ENCODE data around the gene SLC25A3.
"Not testable (repeated sequence)": the region's sequence is repeated elsewhere in the genome, so short reads cannot be mapped to it uniquely, and the experiment has no call there.

The SLC25A3 gene

DNA sequence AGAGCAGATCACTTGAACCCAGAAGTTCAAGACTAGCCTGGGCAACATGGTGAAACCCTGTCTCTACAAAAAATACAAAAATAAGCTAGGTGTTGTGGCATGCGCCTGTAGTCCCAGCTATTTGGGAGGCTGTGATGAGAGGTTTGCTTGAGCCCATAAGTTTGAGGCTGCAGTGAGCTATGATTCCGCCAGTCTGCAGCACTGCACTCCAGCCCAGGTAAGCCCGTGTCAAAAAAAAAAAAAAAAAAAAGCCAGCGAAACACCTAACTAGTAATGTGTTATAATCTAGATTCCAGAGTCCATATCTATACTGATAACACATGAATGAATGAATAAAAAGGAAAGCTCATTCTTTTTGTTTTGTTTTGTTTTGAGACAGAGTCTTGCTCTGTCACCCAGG, 18.5 kb upstream of the SLC25A3 start:
- H3K4me1 ChIP-seq (ENCODE audit: control insufficient read depth, insufficient read depth, low read length, poor library complexity, severe bottlenecking): no peaks in the 10 kb centered on the region
- no peak for DNase-seq
- H3K4me3 ChIP-seq (ENCODE audit: insufficient read depth, low read depth, low read length, poor library complexity, severe bottlenecking): no peak overlapping the region
- no peak overlapping the region for H3K27ac ChIP-seq (ENCODE audit: insufficient read depth, low read length, poor library complexity, severe bottlenecking)
- no peaks in the 10 kb centered on the region for H3K9me3 ChIP-seq (ENCODE audit: control insufficient read depth, low read length)
- no peaks in the 10 kb centered on the region for H3K27me3 ChIP-seq (replicated peaks; ENCODE audit: control insufficient read depth, insufficient read depth, low read length, poor library complexity, severe bottlenecking)
- no peaks in the 10 kb centered on the region for H3K36me3 ChIP-seq (ENCODE audit: control insufficient read depth, insufficient read depth, low read length)

- H3K4me1 ChIP-seq (ENCODE audit: control insufficient read depth, insufficient read depth, low read length, poor library complexity, severe bottlenecking); DNase-seq; H3K27ac ChIP-seq (ENCODE audit: insufficient read depth, low read length, poor library complexity, severe bottlenecking); H3K36me3 ChIP-seq (ENCODE audit: control insufficient read depth, insufficient read depth, low read length); H3K4me3 ChIP-seq (ENCODE audit: insufficient read depth, low read depth, low read length, poor library complexity, severe bottlenecking); H3K9me3 ChIP-seq (ENCODE audit: control insufficient read depth, low read length); H3K27me3 ChIP-seq (replicated peaks; ENCODE audit: control insufficient read depth, insufficient read depth, low read length, poor library complexity, severe bottlenecking): not testable (repeated sequence)
Measured at GRCh38 chr12:98576795-98577194, 16.7 kb upstream of the SLC25A3 start.

GRCh38 chr12:98578392-98578791, 15.1 kb upstream of the SLC25A3 start:
- Histone ChIP-seq H3K27ac (ENCODE audit: insufficient read depth, low read length, poor library complexity, severe bottlenecking) (no peak overlapping the region), H3K27me3 (replicated peaks; ENCODE audit: control insufficient read depth, insufficient read depth, low read length, poor library complexity, severe bottlenecking) (no peaks in the 10 kb centered on the region), H3K4me3 (ENCODE audit: insufficient read depth, low read depth, low read length, poor library complexity, severe bottlenecking) (no peak overlapping the region), H3K9me3 (ENCODE audit: control insufficient read depth, low read length) (no peaks in the 10 kb centered on the region), H3K4me1 (ENCODE audit: control insufficient read depth, insufficient read depth, low read length, poor library complexity, severe bottlenecking) (no peaks in the 10 kb centered on the region), H3K36me3 (ENCODE audit: control insufficient read depth, insufficient read depth, low read length) (no peaks in the 10 kb centered on the region)
- DNase-seq: no peak

GRCh38 chr12:98578821-98579220, 14.7 kb upstream of the SLC25A3 start:
- Histone ChIP-seq H3K27me3 (replicated peaks; ENCODE audit: control insufficient read depth, insufficient read depth, low read length, poor library complexity, severe bottlenecking) (no peaks in the 10 kb centered on the region), H3K36me3 (ENCODE audit: control insufficient read depth, insufficient read depth, low read length) (no peaks in the 10 kb centered on the region), H3K27ac (ENCODE audit: insufficient read depth, low read length, poor library complexity, severe bottlenecking) (no peak overlapping the region), H3K9me3 (ENCODE audit: control insufficient read depth, low read length) (no peaks in the 10 kb centered on the region), H3K4me3 (ENCODE audit: insufficient read depth, low read depth, low read length, poor library complexity, severe bottlenecking) (no peak overlapping the region), H3K4me1 (ENCODE audit: control insufficient read depth, insufficient read depth, low read length, poor library complexity, severe bottlenecking) (no peaks in the 10 kb centered on the region)
- no peak for DNase-seq

DNA sequence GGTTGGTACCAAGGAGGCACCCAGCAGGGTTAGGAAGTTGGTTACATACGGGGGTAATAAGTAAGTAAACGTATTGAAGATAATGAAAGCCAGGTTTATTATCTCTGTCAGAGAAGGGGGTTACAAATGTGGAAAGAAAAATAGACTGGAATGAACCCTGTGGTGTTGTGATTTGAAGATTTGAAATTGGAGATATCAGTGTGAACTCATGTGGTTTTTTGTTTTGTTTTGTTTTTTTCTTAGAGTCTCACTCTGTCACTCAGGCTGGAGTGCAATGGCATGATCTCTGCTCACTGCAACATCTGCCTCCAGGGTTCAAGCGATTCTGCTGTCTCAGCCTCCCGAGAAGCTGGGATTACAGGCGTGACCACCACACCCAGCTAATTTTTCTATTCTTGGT, 14.1 kb upstream of the SLC25A3 start:
- no peaks in the 10 kb centered on the region for H3K36me3 ChIP-seq (ENCODE audit: control insufficient read depth, insufficient read depth, low read length)
- no peak overlapping the region for H3K4me3 ChIP-seq (ENCODE audit: insufficient read depth, low read depth, low read length, poor library complexity, severe bottlenecking)
- no peak overlapping the region for H3K27ac ChIP-seq (ENCODE audit: insufficient read depth, low read length, poor library complexity, severe bottlenecking)
- H3K4me1 ChIP-seq (ENCODE audit: control insufficient read depth, insufficient read depth, low read length, poor library complexity, severe bottlenecking): no peaks in the 10 kb centered on the region
- no peaks in the 10 kb centered on the region for H3K27me3 ChIP-seq (replicated peaks; ENCODE audit: control insufficient read depth, insufficient read depth, low read length, poor library complexity, severe bottlenecking)
- no peaks in the 10 kb centered on the region for H3K9me3 ChIP-seq (ENCODE audit: control insufficient read depth, low read length)
- DNase-seq: no peak

GRCh38 chr12:98579835-98580234, 13.7 kb upstream of the SLC25A3 start:
- no peak for DNase-seq
- Histone ChIP-seq H3K9me3 (ENCODE audit: control insufficient read depth, low read length) (no peaks in the 10 kb centered on the region), H3K4me3 (ENCODE audit: insufficient read depth, low read depth, low read length, poor library complexity, severe bottlenecking) (no peak overlapping the region), H3K27ac (ENCODE audit: insufficient read depth, low read length, poor library complexity, severe bottlenecking) (no peak overlapping the region), H3K27me3 (replicated peaks; ENCODE audit: control insufficient read depth, insufficient read depth, low read length, poor library complexity, severe bottlenecking) (no peaks in the 10 kb centered on the region), H3K36me3 (ENCODE audit: control insufficient read depth, insufficient read depth, low read length) (no peaks in the 10 kb centered on the region), H3K4me1 (ENCODE audit: control insufficient read depth, insufficient read depth, low read length, poor library complexity, severe bottlenecking) (no peaks in the 10 kb centered on the region)

- Histone ChIP-seq H3K4me3 (ENCODE audit: insufficient read depth, low read depth, low read length, poor library complexity, severe bottlenecking) (no peak overlapping the region), H3K27me3 (replicated peaks; ENCODE audit: control insufficient read depth, insufficient read depth, low read length, poor library complexity, severe bottlenecking) (no peaks in the 10 kb centered on the region)
Measured at GRCh38 chr12:98580695-98581094, 12.8 kb upstream of the SLC25A3 start.

DNA sequence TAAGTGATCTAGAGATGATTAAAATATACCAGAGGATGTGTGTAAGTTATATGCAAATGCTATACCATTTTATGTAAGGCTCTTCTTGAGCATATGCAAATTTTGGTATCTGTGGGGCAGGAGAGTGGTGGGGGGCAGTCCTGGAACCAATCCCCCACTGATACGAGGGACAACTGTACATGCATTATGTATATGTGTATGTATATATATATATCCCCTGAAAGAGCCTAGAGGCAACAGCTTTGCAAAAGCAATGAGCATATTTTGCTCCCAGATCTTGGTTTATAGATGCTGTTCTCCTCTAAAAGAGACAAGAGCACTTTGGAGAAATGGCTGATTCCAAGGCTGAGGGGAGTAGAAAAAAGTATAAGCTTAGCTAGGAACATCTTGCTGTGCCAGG, 12.4 kb upstream of the SLC25A3 start:
- no peaks in the 10 kb centered on the region for H3K4me1 ChIP-seq (ENCODE audit: control insufficient read depth, insufficient read depth, low read length, poor library complexity, severe bottlenecking)
- DNase-seq: no peak
- H3K36me3 ChIP-seq (ENCODE audit: control insufficient read depth, insufficient read depth, low read length): no peaks in the 10 kb centered on the region
- H3K27ac ChIP-seq (ENCODE audit: insufficient read depth, low read length, poor library complexity, severe bottlenecking): no peak overlapping the region
- no peaks in the 10 kb centered on the region for H3K27me3 ChIP-seq (replicated peaks; ENCODE audit: control insufficient read depth, insufficient read depth, low read length, poor library complexity, severe bottlenecking)
- H3K4me3 ChIP-seq (ENCODE audit: insufficient read depth, low read depth, low read length, poor library complexity, severe bottlenecking): no peak overlapping the region
- no peaks in the 10 kb centered on the region for H3K9me3 ChIP-seq (ENCODE audit: control insufficient read depth, low read length)

More at GRCh38 chr12:98580695-98581094, 12.8 kb upstream of the SLC25A3 start:
- no peak overlapping the region for H3K27ac ChIP-seq (ENCODE audit: insufficient read depth, low read length, poor library complexity, severe bottlenecking)
- H3K4me1 ChIP-seq (ENCODE audit: control insufficient read depth, insufficient read depth, low read length, poor library complexity, severe bottlenecking): no peaks in the 10 kb centered on the region
- no peaks in the 10 kb centered on the region for H3K9me3 ChIP-seq (ENCODE audit: control insufficient read depth, low read length)
- no peaks in the 10 kb centered on the region for H3K36me3 ChIP-seq (ENCODE audit: control insufficient read depth, insufficient read depth, low read length)
- DNase-seq: no peak

DNA sequence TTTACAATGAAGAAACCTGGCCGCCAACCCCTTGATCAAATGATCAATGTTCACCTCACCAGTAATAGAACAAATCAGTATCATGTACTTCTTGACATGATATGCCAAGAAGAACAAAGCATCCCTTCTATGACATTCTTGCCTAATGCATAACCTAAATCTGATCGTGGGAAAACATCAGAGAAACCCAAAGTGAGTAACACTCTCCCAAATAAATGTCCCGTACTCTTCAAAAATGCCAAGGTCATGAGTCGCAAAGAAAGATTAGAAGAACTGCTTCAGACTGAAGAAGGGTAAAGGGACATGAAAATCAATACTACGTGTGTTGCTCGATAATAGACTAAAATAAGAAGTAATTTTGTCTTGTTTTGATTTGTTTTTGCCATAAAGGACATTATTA, 11.4 kb upstream of the SLC25A3 start:
- Histone ChIP-seq H3K4me3 (ENCODE audit: insufficient read depth, low read depth, low read length, poor library complexity, severe bottlenecking) (no peak overlapping the region), H3K27ac (ENCODE audit: insufficient read depth, low read length, poor library complexity, severe bottlenecking) (no peak overlapping the region), H3K27me3 (replicated peaks; ENCODE audit: control insufficient read depth, insufficient read depth, low read length, poor library complexity, severe bottlenecking) (no peaks in the 10 kb centered on the region), H3K9me3 (ENCODE audit: control insufficient read depth, low read length) (no peaks in the 10 kb centered on the region), H3K36me3 (ENCODE audit: control insufficient read depth, insufficient read depth, low read length) (no peaks in the 10 kb centered on the region), H3K4me1 (ENCODE audit: control insufficient read depth, insufficient read depth, low read length, poor library complexity, severe bottlenecking) (no peaks in the 10 kb centered on the region)
- DNase-seq: no peak

GRCh38 chr12:98587084-98587483, 6.4 kb upstream of the SLC25A3 start:
- no peaks in the 10 kb centered on the region for H3K36me3 ChIP-seq (ENCODE audit: control insufficient read depth, insufficient read depth, low read length)
- no peak overlapping the region for H3K4me3 ChIP-seq (ENCODE audit: insufficient read depth, low read depth, low read length, poor library complexity, severe bottlenecking)
- no peaks in the 10 kb centered on the region for H3K27me3 ChIP-seq (replicated peaks; ENCODE audit: control insufficient read depth, insufficient read depth, low read length, poor library complexity, severe bottlenecking)
- no peaks in the 10 kb centered on the region for H3K4me1 ChIP-seq (ENCODE audit: control insufficient read depth, insufficient read depth, low read length, poor library complexity, severe bottlenecking)
- no peak overlapping the region for H3K27ac ChIP-seq (ENCODE audit: insufficient read depth, low read length, poor library complexity, severe bottlenecking)
- DNase-seq: no peak
- H3K9me3 ChIP-seq (ENCODE audit: control insufficient read depth, low read length): no peaks in the 10 kb centered on the region

- H3K27ac ChIP-seq (ENCODE audit: insufficient read depth, low read length, poor library complexity, severe bottlenecking): no peak overlapping the region
- peaks cover 8% of the 10 kb centered on the region for H3K4me1 ChIP-seq (ENCODE audit: control insufficient read depth, insufficient read depth, low read length, poor library complexity, severe bottlenecking)
- H3K4me3 ChIP-seq (ENCODE audit: insufficient read depth, low read depth, low read length, poor library complexity, severe bottlenecking): no peak overlapping the region
- no peaks in the 10 kb centered on the region for H3K9me3 ChIP-seq (ENCODE audit: control insufficient read depth, low read length)
- DNase-seq: no peak
- H3K36me3 ChIP-seq (ENCODE audit: control insufficient read depth, insufficient read depth, low read length): no peaks in the 10 kb centered on the region
- H3K27me3 ChIP-seq (replicated peaks; ENCODE audit: control insufficient read depth, insufficient read depth, low read length, poor library complexity, severe bottlenecking): no peaks in the 10 kb centered on the region
Measured at GRCh38 chr12:98591209-98591608, 2.3 kb upstream of the SLC25A3 start.

All from effector memory CD4-positive, alpha-beta T cell (primary cell).